Activated naive CD4-positive, alpha-beta T cell treated with anti-CD3 and anti-CD28 coated beads, Interleukin-2, amount 50 U/mL, for 72 hours (primary cell): ENCODE data around the gene CCDC60. TPM values are rescaled to one million over a fixed set of nuclear protein-coding genes. Genes with fewer than 3 reads are reported as not detected.

Experiments used
- ATAC-seq, 2 donors: fragments of 150-1000 bp; cut with Tn5 transposase; 2 replicates each; pipeline ENCODE4 v1.10.0; 2021; ENCODE audit warnings: mild to moderate bottlenecking in 2 of 2, moderate library complexity in 2 of 2
- DNase-seq, 2 donors: peaks; one replicate each; pipeline ENCODE4 v3.0.0; 2021 to 2022; ENCODE audit warnings: low spot score in 2 of 2
- H3K27ac Mint-ChIP-seq, 2 donors: one replicate each; pipeline ENCODE4 v1.8.0; 2022; ENCODE audit warnings: mild to moderate bottlenecking in 2 of 2, mixed read lengths in 2 of 2
- H3K36me3 Mint-ChIP-seq, 2 donors: one replicate each; pipeline ENCODE4 v1.8.0; 2022; ENCODE audit warnings: mixed read lengths in 2 of 2
- H3K9me3 Mint-ChIP-seq, 2 donors: one replicate each; pipeline ENCODE4 v1.8.0; 2022; ENCODE audit warnings: mixed read lengths in 2 of 2
- total RNA-seq, 2 donors: library from RNA; stranded (reverse); gene quantifications; one replicate each; pipeline ENCODE4 v1.2.3, GENCODE V29; 2022

CCDC60 gene
- total RNA-seq, 2 donors from 2014 or later = not detected

GRCh38 chr12:119409043-119409442 is 74.5 kb downstream of the CCDC60 start:
- H3K27ac Mint-ChIP-seq = no peak overlapping the region
- no peaks in the 10 kb centered on the region for H3K9me3 Mint-ChIP-seq
- DNase-seq (no peak), ATAC-seq (no peak)
- H3K36me3 Mint-ChIP-seq = no peaks in the 10 kb centered on the region

- DNase-seq = no peak
- H3K36me3 Mint-ChIP-seq = no peaks in the 10 kb centered on the region
- no peak for ATAC-seq
Measured at GRCh38 chr12:119410396-119410795, 75.9 kb downstream of the CCDC60 start.

GRCh38 chr12:119412306-119412705 is 77.8 kb downstream of the CCDC60 start:
- no peak overlapping the region for H3K27ac Mint-ChIP-seq
- H3K9me3 Mint-ChIP-seq = no peaks in the 10 kb centered on the region
- no peak for DNase-seq

More at GRCh38 chr12:119410396-119410795, 75.9 kb downstream of the CCDC60 start:
- H3K9me3 Mint-ChIP-seq = no peaks in the 10 kb centered on the region
- H3K27ac Mint-ChIP-seq = no peak overlapping the region

GRCh38 chr12:119412811-119413794 is 78.6 kb downstream of the CCDC60 start:
- ATAC-seq = no peak
- no peaks in the 10 kb centered on the region for H3K36me3 Mint-ChIP-seq
- DNase-seq = peak in 1 of 2 donors; percentile 35
- H3K9me3 Mint-ChIP-seq = no peaks in the 10 kb centered on the region
- no peak overlapping the region for H3K27ac Mint-ChIP-seq

More at GRCh38 chr12:119412306-119412705, 77.8 kb downstream of the CCDC60 start:
- no peak for ATAC-seq
- no peaks in the 10 kb centered on the region for H3K36me3 Mint-ChIP-seq

GRCh38 chr12:119415714-119416113 is 81.2 kb downstream of the CCDC60 start:
- ATAC-seq (no peak), DNase-seq (no peak)
- Mint-ChIP-seq H3K27ac (no peak overlapping the region), H3K9me3 (no peaks in the 10 kb centered on the region), H3K36me3 (no peaks in the 10 kb centered on the region)

- DNase-seq (no peak), ATAC-seq (no peak)
- no peak overlapping the region for H3K27ac Mint-ChIP-seq
- no peaks in the 10 kb centered on the region for H3K9me3 Mint-ChIP-seq
- H3K36me3 Mint-ChIP-seq = no peaks in the 10 kb centered on the region
Measured at GRCh38 chr12:119417440-119417839, 82.9 kb downstream of the CCDC60 start.

- no peak for DNase-seq
- Mint-ChIP-seq H3K27ac (no peak overlapping the region), H3K9me3 (peaks cover 0 to 4% of the 10 kb centered on the region in 2 donors), H3K36me3 (no peaks in the 10 kb centered on the region)
- no peak for ATAC-seq
Measured at GRCh38 chr12:119419381-119419780, 84.9 kb downstream of the CCDC60 start.

GRCh38 chr12:119423285-119423684 is 88.8 kb downstream of the CCDC60 start:
- no peak overlapping the region for H3K27ac Mint-ChIP-seq
- DNase-seq (no peak), ATAC-seq (no peak)
- no peaks in the 10 kb centered on the region for H3K36me3 Mint-ChIP-seq
- H3K9me3 Mint-ChIP-seq = peaks cover 0 to 4% of the 10 kb centered on the region in 2 donors

- DNase-seq = no peak
- peaks cover 0 to 9% of the 10 kb centered on the region in 2 donors for H3K9me3 Mint-ChIP-seq
Measured at GRCh38 chr12:119425623-119426022, 91.1 kb downstream of the CCDC60 start.

GRCh38 chr12:119431151-119431550 is 96.6 kb downstream of the CCDC60 start:
- no peak for DNase-seq
- Mint-ChIP-seq H3K9me3 (peaks cover 8 to 9% of the 10 kb centered on the region in 2 donors), H3K27ac (no peak overlapping the region), H3K36me3 (peaks cover 4 to 7% of the 10 kb centered on the region in 2 donors)
- ATAC-seq = no peak

More at GRCh38 chr12:119425623-119426022, 91.1 kb downstream of the CCDC60 start:
- Mint-ChIP-seq H3K36me3 (no peaks in the 10 kb centered on the region), H3K27ac (no peak overlapping the region)
- ATAC-seq = no peak

- no peak for ATAC-seq
- Mint-ChIP-seq H3K9me3 (peaks cover 8 to 9% of the 10 kb centered on the region in 2 donors), H3K27ac (no peak overlapping the region), H3K36me3 (peaks cover 4 to 7% of the 10 kb centered on the region in 2 donors)
- DNase-seq = no peak
Measured at GRCh38 chr12:119432949-119433348, 98.4 kb downstream of the CCDC60 start.

GRCh38 chr12:119440803-119441360 is 106.4 kb downstream of the CCDC60 start:
- Mint-ChIP-seq H3K9me3 (no peaks in the 10 kb centered on the region), H3K27ac (no peak overlapping the region), H3K36me3 (no peaks in the 10 kb centered on the region)
- ATAC-seq = no peak
- DNase-seq = no peak

GRCh38 chr12:119444462-119445044 is 110.0 kb downstream of the CCDC60 start:
- H3K27ac Mint-ChIP-seq = peak overlapping the region in 1 of 2 donors; percentile 22
- H3K36me3 Mint-ChIP-seq = no peaks in the 10 kb centered on the region
- peak; percentile 33 to 57 for ATAC-seq
- DNase-seq = peak; percentile 50 to 58
- no peaks in the 10 kb centered on the region for H3K9me3 Mint-ChIP-seq

GRCh38 chr12:119446459-119446858 is 111.9 kb downstream of the CCDC60 start:
- ATAC-seq (no peak), DNase-seq (no peak)
- Mint-ChIP-seq H3K36me3 (no peaks in the 10 kb centered on the region), H3K9me3 (no peaks in the 10 kb centered on the region), H3K27ac (peak overlapping the region in 1 of 2 donors; percentile 77)

- Mint-ChIP-seq H3K27ac (no peak overlapping the region), H3K9me3 (no peaks in the 10 kb centered on the region)
Measured at GRCh38 chr12:119447126-119447525, 112.6 kb downstream of the CCDC60 start.

GRCh38 chr12:119447618-119448017 is 113.1 kb downstream of the CCDC60 start:
- Mint-ChIP-seq H3K27ac (no peak overlapping the region), H3K36me3 (no peaks in the 10 kb centered on the region), H3K9me3 (no peaks in the 10 kb centered on the region)
- no peak for ATAC-seq
- no peak for DNase-seq

More at GRCh38 chr12:119447126-119447525, 112.6 kb downstream of the CCDC60 start:
- ATAC-seq (no peak), DNase-seq (no peak)
- H3K36me3 Mint-ChIP-seq = no peaks in the 10 kb centered on the region

GRCh38 chr12:119448611-119449131 is 114.1 kb downstream of the CCDC60 start:
- Mint-ChIP-seq H3K27ac (no peak overlapping the region), H3K36me3 (no peaks in the 10 kb centered on the region), H3K9me3 (no peaks in the 10 kb centered on the region)
- DNase-seq (no peak), ATAC-seq (no peak)
